GM12801 (cell line): Measurements from ENCODE around the gene SLC12A7.

ENCODE experiments used
- TF ChIP-seq, protein P1 (sequence below): IDR thresholded peaks from one replicate; pipeline ENCODE4 v1.5.1; 2011; ENCODE audit warnings: control low read depth; ENCODE audit not compliant: insufficient read length; ENCODE audit errors: extremely low read depth

The SLC12A7 gene

DNA sequence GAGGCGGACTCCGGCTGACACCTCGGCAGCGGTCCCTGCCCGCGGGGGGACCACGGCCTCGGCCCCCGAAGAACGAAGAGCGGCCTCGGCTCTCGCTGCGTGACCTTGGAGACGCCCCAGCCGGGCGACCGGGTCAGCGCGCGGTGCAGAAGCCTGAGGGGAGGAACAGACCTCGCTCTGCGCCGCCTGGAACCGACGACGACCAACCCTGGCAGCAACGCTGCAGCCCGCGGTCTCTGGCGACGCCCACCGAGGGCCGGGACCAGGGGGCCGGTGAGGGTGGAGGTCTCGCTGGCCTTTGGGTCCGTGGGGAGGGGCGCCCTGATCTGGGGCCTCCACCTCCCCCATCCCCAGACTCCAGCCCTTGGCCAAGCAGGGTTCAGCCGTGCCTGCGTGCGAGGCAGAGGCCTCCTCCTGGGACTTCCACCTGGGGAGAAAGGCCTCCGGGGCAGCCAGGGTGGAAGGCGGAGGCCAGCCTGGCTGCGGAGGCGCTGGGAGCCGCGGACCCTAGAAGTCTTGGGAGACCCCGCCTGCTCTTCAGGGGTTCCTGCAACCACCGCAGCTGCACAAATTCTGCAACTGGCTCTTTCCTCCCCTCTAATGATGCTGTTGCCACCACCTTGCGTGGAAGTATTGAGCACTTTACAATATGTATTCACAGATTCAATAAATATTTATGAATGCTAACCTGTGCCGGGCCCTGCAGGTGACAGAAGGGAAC is 44.3 kb upstream of the SLC12A7 start:
- TF ChIP-seq, protein P1, sequence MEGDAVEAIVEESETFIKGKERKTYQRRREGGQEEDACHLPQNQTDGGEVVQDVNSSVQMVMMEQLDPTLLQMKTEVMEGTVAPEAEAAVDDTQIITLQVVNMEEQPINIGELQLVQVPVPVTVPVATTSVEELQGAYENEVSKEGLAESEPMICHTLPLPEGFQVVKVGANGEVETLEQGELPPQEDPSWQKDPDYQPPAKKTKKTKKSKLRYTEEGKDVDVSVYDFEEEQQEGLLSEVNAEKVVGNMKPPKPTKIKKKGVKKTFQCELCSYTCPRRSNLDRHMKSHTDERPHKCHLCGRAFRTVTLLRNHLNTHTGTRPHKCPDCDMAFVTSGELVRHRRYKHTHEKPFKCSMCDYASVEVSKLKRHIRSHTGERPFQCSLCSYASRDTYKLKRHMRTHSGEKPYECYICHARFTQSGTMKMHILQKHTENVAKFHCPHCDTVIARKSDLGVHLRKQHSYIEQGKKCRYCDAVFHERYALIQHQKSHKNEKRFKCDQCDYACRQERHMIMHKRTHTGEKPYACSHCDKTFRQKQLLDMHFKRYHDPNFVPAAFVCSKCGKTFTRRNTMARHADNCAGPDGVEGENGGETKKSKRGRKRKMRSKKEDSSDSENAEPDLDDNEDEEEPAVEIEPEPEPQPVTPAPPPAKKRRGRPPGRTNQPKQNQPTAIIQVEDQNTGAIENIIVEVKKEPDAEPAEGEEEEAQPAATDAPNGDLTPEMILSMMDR: no peak

DNA sequence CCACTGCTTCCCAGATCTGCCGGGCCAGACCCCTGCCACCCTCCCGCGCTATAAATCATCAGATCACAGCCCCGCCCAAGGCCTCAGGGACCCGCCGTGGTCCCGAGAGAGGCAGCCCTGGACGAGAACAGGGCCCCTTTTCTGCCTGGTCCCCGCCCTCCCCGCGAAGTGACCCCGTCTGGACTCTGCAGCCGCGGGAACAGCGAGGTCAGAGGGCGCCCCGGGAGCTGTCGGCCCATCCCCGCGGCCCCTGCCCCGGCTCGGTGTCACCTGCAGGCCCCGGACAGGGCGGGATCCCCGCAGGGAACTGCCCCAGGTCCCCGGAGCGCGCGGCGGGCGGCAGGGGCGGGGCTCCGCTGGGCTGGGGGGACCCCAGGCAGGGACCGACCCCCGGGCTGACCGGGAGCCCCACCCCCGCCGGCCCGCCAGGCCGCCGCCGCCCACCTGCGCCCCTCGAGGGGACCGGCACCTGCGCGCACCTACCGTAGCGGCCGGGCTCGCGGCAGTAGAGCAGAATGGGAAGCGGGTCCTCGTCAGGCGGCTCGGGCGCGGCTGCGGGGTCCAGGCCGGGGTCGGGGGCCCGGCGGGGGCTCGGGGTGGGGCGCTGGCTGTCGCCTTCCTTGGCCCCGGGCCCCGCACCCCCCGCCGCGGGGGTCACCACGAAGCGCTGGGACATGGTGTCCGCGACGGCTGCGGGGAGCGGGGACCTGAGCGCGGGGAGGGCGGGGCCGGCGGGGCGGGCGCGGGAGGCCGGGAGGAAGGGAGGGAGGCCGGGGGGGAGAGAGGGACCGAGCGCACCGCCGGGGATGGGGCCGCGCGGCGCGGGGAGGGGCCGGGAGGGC is 43.5 kb upstream of the SLC12A7 start:
- TF ChIP-seq, protein P1: no peak

DNA sequence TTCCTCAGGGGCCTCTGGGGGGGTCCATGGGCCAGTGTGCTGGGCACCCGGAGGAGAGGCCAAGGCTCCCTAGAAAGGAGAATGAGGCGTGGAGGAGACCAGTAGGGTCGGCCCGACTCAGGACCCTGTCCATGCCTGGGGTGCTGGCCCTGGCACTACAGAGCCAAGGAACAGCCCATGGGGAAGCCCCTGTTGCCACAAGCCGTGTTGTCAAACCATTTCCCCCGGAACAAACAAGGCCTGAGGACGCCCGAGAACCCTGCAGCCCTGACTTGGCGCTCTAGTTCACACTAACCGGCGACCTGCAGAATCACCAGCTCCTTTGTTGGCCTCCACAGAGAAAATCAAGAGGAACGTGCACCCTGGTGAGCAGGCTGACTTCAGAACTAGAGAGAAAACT is 41.6 kb upstream of the SLC12A7 start:
- TF ChIP-seq, protein P1: no peak

DNA sequence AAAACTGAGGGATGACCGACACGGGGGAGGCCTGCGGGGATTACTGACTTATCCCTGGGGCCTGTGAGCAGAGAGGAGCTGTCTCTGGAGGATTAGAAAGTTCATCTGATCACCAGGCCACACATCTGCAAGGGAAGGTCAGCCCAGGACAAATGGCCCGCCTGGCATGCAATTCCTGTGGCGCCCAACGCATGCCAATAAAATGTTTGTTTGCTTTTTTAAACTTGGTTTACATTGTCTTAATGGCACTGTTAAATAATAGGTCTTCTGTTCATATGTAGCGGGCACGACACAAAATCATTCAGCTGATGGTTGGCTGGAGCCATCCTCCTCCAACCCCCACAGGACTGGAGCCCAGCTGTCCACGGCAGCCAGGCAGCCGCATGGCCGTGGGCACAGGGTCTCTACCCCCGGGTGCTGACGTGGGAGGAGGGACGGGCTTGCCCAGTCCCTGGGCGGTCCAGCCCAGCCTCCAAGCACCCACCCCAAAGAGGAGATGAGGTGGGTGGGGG is 41.0 kb upstream of the SLC12A7 start:
- TF ChIP-seq, protein P1: no peak

DNA sequence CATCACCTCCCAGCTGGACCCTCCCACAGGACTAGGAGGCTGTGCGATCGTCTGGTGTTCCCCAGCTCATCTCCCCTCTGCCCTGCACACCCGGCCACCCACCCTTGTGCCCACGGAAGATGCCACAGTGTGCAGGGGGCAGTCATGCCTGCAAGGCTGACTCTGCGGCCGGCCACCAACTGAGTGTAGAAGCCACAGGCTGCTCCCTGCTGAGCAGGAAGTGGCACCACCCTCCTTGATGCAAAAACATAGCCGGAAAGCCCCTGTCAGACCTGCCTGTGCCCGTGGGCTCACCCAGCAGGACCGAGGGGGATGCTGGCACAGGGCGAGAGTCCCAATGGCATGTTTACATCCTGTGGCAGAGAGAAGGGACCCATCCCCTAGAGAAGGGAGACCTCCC is 40.3 kb upstream of the SLC12A7 start:
- TF ChIP-seq, protein P1: no peak

DNA sequence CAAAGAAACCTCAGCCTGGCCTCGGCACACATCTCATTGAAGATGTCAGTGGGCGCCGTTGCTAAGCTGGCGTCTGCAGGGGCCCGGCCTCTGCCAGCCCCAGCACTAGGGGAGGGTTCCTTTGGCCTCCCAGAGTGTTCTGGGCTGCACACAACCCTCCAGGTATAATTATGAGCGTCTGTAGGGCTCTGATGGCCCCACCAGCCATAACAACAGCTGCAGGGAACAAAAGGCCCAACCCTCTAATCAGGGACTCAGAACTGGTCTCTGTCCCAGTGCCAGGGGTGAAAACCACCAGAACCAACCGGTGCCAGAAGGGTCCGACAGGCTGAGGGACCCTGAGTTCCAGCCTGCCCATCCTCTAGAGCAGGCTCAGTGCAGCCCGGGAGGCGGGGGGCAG is 39.5 kb upstream of the SLC12A7 start:
- TF ChIP-seq, protein P1: no peak

DNA sequence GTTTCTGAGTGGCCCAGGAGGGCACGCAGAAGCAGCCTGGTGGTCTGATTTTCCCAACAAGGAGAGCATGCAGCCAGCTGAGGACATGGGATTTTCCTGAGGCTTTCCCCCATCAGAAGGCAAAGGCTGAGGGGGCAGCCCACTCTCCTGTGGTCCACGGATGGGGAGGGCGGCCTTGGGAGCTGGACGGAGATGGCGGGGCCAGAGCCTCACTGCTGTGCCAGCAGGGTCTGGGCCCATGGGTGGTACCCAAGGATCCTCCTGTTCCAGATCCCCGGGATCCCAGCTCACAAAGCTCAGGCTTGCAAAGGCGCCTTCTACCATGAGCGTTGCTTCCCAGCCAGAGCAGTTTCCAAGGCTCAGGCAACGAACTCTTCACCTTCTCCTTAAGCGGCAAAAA is 39.0 kb upstream of the SLC12A7 start:
- TF ChIP-seq, protein P1: no peak
